ENCODE data around the gene IDUA.

The IDUA gene

DNA sequence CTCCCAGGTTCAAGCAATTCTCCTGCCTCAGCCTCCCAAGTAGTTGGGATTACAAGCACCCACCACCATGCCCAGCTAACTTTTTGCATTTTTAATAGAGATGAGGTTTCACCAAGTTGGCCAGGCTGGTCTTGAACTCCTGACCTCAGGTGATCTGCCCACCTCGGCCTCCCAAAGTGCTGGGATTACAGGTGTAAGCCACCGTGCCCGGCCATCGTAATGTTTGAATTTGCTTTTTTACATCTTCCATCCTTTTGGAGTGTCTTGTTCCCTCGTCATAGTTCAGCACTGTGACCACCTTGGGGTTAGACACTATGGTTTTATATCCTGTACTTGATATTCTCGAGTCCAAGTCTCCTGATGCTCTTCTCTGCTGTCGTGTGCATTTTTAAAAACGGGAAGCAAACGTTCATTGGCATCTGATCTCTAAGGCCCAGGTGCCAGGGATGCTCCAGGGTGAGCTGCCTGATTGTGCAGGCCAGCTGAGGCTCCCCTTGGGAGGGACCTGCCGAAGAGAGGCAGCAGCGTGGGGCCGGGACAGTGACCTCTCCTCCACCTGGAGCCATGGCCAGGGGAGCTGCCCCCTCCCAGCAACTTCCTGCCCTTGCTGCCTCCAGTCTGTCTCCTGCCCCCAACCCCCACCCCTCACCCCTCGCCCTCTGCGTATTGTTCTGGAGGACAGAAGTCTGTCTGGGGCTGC is 30.2 kb upstream of the IDUA start:
- no peak for DNase-seq

DNA sequence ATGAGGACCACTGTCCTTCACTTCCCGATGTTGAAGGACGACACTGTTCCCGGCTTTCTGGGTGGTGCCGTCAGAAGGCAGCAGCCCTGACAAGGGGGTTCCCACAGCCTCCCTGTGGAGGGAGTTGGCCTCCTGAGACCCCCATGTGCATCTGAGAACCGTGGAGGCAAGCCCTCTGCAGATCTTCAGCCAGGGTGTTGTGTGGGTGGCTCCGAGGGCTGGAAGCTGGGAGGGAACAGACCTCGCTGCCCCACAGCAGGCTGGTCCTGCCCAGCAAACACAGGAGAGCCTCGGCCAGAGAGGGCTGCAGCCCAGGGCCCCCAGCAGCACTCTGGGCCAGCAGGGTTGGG is 29.6 kb upstream of the IDUA start:
- DNase-seq: no peak

DNA sequence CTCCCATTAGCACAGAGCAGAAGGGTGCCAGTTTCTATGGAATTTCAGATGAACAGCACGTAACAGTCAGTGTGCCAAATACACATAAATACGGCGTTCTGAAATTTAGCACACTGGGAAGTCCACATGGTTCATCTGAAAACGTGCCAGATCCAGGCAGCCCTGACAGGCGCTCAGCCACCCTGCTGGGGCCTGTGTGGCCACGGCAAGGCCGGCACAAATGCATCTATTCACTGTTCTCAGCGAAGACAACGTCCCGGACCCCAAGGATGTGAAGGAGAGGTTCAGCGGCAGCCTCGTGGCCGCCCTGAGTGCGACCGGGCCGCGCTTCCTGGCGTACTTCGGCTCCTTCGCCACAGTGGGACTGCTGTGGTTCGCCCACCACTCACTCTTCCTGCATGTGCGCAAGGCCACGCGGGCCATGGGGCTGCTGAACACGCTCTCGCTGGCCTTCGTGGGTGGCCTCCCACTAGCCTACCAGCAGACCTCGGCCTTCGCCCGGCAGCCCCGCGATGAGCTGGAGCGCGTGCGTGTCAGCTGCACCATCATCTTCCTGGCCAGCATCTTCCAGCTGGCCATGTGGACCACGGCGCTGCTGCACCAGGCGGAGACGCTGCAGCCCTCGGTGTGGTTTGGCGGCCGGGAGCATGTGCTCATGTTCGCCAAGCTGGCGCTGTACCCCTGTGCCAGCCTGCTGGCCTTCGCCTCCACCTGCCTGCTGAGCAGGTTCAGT is 29.1 kb upstream of the IDUA start:
- DNase-seq: no peak

DNA sequence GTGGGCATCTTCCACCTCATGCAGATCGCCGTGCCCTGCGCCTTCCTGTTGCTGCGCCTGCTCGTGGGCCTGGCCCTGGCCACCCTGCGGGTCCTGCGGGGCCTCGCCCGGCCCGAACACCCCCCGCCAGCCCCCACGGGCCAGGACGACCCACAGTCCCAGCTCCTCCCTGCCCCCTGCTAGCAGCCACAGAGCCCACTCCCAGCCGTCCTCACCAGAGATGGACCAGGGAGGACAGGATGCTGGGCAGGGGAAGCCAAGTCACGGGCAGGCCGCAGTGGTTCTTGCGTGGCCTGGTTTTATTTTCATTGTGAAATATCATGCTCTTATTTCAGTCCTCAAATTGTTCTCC is 28.6 kb upstream of the IDUA start:
- DNase-seq: no peak

DNA sequence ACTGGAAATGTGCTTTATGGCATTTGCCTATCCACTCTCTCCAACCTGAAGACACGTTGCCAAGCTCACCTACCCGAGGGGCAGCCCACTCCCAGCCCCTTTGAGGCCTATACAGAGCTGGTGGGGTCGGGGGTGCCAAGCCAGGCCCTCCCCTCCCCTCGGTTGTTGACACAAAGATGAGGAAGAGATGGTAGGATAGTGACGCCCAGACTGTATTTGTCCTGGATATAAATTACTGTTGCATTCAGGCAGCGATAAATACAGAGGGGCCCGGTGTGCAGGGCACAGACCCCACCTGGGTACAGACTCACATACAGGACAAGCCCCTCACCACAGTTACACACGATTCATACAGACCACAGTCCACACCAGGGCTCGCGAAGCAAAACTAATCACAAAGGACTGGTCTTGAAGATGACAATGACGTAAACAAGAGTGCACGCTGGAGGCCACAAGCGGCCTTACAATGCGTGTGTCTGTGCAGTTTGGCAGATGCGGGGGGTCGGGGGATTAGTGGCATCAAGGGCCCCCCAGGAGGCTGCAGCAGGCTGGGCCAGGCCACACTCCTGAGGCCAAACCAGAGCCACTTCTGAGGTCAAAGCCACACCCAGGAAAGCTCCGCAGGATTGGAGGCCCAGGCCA is 28.0 kb upstream of the IDUA start:
- no peak for DNase-seq

DNA sequence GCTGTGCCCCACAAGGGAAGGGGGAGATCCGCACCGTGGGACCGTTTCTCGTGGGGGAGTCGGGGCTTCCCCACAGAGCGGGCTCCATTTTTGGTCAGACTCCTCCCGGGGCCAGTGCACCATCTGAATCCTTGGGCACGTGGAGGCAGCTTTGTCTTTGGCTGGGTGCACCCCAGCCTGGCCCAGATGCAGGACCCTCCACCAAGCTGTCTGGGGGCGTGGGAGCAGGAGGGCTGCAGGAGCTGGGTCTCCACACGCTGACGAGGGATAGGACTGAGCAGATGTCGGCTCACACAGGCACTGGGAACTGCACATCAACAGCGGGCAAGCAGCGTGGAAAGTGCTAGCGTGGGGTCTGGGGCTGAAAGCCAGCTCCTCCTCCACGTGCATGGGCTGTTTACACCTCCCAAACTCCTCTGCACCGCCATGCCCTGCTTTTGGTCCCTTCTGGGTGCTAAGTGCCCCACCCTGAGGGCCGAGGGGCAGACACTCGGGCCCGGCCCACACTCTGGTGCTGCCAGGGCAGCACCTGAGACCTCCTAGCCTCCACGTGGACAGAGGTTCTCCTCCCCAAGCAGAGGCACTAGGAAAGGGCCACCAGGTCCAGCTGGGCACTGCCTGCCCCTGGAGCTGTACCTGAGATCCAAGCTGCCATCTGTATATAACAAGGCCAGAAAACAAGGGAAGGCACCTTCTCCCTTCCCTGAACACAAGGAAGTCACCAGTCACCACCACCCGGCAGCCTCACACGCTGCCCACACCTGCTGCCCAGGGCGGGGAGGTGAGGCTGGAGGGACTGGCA is 27.3 kb upstream of the IDUA start:
- DNase-seq: no peak

DNA sequence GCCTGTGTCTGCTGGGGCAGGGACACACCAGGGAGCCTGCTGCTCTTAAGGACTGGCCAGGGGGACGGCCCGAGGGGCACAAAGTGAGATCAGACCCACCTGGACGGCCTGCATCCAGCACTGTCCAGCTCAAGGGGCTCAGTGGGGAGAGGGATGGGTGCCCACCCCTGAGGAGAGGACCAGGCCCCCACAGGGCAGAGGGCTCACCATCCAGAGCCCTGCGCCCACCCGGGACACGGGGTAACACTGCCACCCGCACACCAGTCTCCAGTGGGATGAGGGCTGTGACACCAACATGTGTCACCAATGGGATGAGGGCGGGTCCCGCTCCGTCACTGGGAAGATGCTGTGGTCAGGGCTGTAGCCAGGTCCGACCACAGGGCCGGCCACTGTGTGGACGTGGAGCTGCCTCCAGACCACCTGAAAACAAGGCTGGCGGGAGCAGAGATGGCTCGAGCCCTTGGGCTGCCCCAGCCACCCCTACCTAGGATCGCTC is 26.7 kb upstream of the IDUA start:
- DNase-seq: no peak

DNA sequence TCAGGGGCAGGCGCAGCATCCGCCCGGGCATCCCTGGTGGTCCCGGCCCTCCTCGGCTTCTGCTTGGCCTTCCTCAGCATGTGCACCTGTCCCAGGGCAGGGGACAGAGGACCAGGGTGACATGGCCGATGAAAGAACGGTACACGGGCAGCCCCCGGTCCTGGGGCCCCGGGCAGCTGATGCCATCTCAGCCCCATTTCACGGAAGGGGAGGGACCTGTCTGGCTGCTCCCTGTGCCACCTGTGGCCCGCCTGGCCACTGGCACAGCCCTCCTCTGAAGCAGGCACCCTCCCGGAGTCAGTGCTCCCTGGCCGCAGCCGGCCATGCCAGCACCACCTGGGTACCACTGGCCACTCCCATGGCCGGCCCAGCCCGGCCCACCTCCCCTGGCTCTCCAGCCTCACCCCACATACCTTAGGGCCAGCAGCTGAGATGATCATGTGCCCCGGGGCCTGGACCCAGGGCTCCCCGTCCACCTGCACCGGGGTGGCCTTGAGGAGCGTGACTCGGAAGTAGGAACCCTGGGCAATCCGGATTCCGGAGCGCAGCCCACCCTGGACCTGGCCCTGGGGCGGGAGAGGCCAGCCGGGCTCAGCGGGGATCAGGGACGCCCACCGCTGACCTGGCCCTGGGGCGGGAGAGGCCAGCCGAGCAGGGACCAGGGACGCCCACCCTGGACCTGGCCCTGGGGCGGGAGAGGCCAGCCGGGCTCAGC is 26.1 kb upstream of the IDUA start:
- no peak for DNase-seq

DNA sequence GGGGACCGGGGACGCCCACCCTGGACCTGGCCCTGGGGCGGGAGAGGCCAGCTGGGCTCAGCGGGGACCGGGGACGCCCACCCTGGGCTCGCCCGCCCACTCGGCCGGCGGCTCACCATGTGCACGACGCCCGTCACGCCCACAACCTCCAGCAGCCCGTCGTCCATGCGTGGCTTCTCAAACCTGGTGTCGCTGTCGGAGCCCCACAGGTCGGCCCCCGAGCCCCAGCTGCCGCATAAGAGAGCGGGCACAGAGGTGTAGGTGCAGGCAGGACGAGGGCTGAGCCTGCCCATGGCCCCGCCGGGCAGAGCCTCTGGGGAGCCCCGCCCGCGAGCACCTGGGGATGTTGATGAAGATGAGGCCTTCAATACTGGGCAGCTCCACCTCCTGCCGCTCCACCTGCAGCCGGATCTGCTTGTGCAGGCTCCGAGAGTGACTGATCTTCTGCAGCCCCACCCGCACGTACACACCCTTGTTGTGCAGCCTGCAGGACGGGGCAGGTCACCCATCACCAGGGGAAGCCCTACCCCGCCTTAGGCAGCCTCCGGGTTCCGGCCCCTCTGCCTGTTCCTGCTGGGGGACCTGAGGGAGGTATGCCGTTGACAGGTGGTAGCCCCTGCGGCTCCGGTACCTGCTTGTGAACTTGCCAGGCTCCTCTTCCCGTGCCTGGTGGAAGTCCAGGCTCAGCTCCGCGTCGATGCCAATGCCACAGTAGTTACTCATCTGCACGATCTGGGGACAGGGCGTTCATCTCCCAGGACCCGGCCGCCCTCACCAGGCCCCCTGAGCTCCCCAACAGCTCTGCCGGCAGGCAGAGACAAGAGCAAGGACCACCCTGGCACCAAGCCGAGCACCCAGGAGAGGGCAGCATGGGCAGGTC is 25.3 kb upstream of the IDUA start:
- no peak for DNase-seq

DNA sequence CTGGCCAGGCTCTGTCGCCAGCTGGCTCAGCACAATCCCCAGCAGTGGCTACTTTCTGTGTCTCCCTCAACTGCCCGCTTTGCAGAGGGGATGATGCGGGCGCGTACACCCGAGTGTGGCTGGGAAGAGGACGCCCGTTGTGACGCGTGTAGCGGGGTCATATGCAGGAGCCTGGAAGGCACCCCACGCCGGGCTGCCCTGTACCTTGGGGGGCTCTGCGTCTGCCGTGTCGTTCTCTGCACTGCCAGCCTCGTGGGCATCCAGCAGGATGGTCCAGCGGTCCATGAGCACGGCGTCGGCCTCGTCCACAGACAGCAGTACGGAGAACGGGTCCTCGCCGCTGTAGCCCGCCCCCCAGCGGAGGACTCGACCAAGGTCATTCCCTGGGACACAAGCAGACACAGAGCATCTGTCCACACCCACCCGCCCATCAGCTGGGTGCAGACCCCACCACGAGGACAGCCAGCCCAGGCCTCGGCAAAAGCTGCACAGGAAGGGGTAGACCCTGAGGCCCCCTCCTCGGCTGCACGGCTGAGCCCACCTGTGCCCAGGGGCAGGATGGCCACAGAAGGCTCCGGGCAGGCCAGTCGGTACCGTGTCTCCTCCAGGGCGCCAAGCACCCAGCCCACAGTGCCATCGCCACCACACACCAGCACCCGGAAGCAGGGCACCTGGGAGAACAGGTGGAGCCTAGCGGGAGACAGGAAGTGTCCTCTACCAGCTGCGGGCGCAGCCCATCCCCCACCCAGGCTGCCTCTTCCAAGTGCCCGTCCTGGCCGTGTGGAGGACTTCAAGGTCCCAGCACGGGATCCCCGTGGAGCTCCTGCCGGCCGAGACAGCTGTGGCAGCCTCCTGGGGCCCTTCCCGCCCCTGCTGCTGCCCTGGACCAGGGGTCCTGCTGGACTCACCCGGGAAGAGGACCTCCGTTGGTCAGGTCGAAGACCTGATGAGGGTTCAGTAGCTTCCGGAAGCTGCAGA is 24.3 kb upstream of the IDUA start:
- DNase-seq: no peak

DNA sequence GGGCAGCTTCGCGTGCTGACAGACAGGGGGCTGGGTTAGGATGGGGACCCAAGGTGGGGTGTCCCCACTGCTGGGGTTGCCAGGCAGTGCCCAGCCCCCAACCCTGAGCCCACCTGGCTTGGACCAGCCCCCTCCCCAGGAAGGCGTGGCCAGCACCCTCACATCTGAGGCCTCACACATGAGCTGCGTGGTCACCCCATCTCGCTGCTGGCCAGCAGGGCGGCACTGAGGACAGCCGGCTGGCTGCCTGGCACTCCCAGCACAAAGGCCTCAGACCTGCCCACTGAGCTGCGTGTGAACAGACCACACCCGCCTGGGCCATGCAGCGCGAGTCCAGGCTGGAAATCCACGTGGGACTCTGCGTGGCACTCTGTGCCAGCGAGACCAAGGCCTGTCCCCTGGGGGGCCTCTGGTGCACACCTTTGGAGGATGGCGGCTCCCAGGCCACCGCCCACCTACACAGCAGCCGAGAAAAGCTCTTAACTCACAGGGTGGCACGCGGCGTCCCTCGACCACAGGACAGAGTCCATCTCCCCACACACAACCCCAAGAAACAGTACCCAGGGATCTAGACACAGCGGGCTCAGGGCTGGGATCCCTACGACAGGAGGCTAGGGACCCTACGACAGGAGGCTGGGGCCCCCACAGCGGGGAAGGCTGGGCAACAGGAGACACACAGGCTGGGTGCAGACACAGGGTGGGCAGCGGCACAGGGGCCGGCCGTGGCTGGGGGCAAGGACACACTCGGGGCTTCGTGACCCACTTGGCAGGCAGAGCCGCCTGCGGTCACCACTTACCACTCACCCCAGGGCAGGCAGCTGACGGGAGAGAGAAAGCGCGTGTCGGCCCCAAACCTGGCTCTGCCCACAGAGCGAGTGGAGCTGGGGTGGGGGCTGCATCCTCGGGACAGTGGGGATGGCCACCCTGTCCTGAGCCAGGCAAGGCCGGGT is 23.3 kb upstream of the IDUA start:
- no peak for DNase-seq

DNA sequence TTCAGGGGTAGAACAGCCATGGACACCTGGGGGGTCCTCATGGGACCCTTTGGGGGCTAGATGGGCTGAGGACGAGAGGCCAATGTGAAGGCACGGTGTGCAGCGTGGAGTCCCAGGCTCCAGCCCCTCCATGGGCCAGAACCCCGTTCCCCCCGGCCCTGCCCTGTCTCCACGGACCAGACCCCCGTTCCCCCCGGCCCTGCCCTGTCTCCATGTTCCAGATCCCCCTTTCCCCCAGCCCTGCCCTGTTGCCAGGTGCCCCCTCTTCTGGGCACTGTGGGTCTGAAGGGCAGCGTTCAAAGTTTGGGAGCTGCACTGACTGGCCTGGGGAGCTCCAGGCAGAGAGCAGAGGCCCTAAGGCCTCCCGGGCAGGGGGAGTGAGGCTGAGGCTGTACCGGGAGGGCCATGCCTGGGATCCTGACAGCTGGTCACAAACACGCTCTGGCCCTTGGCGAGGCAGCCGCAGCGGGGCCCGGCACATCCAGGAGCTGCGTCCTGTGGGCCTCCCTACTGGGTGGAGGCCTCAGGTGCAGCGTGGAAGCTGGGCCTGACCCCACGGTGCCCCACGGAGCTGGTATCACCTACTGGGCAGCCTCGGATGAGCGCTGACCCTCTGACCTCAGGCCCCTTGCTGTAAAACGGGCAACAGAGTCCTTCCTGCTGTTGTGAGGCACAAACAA is 22.4 kb upstream of the IDUA start:
- no peak for DNase-seq

DNA sequence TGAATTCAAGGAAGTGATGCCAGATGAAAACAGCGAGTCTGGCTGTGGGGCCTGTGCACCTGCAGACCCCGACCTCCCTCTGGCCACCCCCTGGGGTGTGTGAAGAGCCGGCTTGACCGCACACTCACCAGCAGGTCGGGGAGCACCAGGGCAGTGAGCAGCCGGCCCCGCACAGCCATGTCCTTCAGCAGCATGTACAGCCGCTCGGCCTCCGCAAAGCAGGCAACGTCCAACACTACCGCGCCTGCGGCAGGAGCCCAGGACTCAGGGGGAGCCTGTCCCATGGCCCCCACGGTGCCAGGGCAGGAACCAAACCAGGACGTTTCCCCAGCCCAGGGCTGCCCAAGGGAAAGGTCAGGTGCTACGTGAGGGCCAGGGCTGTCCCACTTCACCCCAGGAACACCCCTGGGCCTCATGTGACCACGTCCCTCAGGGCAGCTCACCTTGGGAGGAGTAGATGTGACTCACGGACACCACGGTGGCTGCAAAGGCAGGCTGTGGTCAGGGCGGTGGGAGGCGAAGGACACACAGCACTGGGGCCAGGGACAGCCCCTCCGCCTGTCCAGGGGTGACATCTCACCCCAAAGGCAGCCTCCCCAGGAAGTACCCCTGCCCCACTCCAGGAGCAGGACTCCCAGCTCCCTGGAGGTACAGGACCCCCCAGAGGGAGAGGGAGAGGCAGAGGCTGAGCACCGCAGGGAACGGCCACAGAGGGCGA is 21.6 kb upstream of the IDUA start:
- no peak for DNase-seq

DNA sequence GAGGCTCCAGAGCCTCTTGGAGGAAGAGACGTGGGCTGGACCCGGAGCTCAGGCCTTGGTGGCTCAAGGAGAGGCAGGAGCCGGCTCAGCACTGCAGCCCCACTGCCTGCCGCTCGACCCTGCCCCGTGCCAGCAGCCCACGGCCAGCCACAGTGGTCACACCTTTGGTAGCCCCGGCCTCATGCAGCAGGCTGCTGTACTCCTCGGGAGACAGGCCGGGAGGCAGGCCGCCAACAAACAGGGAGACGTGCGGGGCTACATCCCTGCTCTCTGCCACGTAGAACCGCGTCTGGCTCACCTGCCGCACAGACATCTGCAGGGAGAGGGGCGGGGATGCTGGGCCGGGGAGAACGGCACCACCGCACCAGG is 21.1 kb upstream of the IDUA start:
- DNase-seq: no peak

DNA sequence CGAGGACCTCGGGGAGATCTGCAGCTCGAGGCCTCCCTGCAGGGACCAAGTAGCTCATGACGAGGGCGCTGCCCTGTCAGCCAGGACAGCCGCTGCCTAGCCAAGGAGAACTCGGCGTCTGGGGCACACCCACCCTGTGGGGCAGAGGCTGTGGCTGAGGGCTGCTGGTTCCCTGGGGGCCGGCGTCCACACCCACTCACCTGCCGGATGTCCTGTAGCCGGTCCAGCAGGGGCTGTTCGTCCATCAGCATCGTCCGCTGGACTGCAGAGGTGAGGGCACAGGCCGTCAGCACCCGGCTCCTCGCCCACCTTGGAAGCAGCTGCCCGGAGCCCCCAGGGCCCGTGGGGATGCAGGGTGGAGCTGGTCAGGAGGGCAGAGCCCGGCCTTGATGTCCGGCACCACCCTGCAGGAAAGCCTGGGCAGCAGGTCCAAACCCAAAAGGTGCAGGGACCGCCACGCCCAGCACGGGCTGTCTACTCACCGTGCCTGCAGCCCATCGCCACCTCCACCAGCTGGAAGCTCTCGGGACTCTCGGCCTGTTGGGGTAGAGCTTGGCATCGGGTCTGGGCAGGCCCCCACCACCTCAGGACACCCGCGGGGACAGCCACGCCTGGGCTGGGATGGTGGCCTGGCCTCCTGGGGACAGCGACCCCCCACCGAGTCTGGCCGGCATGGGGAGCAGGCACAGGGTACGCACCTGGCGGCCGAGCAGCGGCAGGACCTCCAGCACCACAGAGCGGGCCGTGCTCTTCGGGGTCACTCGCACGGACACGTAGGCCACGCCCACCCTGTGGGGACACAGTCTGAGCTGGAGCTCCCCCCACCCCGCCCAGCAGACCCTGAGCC is 20.4 kb upstream of the IDUA start:
- no peak for DNase-seq

DNA sequence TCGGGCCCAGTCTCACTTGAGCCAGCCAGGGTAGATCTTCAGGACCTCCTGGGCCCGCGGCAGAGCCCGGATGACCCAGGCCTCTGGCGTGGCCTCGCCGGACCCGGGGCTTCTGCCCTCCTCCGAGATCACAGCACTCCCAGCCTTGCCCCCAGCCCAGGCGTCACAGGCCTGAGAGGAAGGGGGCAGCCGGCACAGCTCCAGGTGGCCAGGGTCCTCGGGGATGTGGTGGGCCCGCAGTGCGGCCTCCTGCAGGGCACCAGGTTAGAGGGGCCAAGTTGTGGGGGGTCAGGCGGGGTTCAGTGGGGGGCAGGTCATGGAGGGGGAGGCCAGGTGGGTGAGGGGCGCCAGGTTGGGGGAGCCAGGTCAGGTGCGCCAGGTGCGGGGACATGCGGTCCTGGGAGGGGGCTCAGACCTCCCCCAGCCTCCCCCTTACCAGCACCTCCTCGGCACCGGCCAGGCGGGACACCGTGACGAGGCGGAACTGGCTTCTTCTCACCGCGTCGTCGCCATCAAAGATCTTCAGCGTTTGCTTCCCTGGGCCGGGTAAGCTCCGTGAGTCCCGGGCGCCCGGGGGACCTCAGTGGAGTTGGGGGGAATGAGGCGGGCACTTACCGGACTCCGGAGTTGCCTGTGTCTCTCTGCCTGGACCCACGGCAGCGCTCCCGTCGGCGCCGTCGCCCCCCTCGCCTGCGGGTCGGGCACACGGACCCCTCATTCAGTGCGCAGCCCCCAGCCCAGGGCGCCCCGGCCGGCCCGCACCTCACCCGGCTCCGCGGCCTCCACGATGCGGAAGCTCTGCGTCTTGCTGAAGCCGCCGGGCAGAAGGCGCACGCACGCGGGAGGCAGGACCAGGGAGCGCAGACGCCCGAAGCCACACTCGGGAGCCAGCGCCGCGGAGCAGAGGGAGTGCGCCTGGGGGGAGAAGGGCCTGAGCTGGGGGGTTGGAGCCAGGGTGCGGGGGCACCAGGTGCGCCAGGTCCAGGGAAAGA is 19.4 kb upstream of the IDUA start:
- no peak for DNase-seq
